Measurements from ENCODE around the gene ARID5B.

GRCh38 chr10:62059217-62059920 lies 157.9 kb downstream of the ARID5B start:
- TF ChIP-seq CTCF (conservative IDR thresholded peaks at IDR 0.05; ENCODE audit: low read length) (no peak), EZH2phosphoT487 (IDR thresholded peaks at IDR 0.05; ENCODE audit: borderline replicate concordance) (no peak)
